Measurements from ENCODE around the gene BMP2K. TPM values are rescaled to one million over a fixed set of nuclear protein-coding genes. Genes with fewer than 3 reads are reported as not detected.
"Not testable (repeated sequence)": the region's sequence is repeated elsewhere in the genome, so short reads cannot be mapped to it uniquely, and the experiment has no call there.

The BMP2K gene
- total RNA-seq, 2 experiments from 2014 or later = 43.4 to 61.1 TPM

- DNase-seq (ENCODE audit: low spot score) = no peak
- Histone ChIP-seq H3K36me3 (ENCODE audit: insufficient read depth, low read length) (no peaks in the 10 kb centered on the region), H3K9me3 (ENCODE audit: low read length) (no peaks in the 10 kb centered on the region), H2AFZ (ENCODE audit: low read length) (no peak overlapping the region), H3K79me2 (ENCODE audit: insufficient read depth, low read depth, low read length) (no peaks in the 10 kb centered on the region), H3K4me2 (ENCODE audit: low read length) (no peak overlapping the region), H3K4me3 (ENCODE audit: low read depth, low read length, poor library complexity, severe bottlenecking) (no peak overlapping the region), H4K20me1 (ENCODE audit: insufficient read depth, low read length) (no peaks in the 10 kb centered on the region), H3K9me2 (ENCODE audit: insufficient read depth, low read length) (no peaks in the 10 kb centered on the region), H3K27ac (ENCODE audit: low read depth, low read length, poor library complexity, severe bottlenecking) (no peak overlapping the region), H3K4me1 (ENCODE audit: insufficient read depth, low read length, poor library complexity, severe bottlenecking) (no peaks in the 10 kb centered on the region)
- CTCF ChIA-PET (ENCODE audit: unreplicated experiment) = no interaction called here
- BruUV-seq (replicated peaks) = no TSS peak
- POLR2A ChIA-PET = no interaction called here
- TF ChIP-seq EZH2phosphoT487 (IDR thresholded peaks at IDR 0.05; ENCODE audit: borderline replicate concordance, low read depth, low read length) = no peak
- TF ChIP-seq, protein P1, sequence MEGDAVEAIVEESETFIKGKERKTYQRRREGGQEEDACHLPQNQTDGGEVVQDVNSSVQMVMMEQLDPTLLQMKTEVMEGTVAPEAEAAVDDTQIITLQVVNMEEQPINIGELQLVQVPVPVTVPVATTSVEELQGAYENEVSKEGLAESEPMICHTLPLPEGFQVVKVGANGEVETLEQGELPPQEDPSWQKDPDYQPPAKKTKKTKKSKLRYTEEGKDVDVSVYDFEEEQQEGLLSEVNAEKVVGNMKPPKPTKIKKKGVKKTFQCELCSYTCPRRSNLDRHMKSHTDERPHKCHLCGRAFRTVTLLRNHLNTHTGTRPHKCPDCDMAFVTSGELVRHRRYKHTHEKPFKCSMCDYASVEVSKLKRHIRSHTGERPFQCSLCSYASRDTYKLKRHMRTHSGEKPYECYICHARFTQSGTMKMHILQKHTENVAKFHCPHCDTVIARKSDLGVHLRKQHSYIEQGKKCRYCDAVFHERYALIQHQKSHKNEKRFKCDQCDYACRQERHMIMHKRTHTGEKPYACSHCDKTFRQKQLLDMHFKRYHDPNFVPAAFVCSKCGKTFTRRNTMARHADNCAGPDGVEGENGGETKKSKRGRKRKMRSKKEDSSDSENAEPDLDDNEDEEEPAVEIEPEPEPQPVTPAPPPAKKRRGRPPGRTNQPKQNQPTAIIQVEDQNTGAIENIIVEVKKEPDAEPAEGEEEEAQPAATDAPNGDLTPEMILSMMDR (conservative IDR thresholded peaks at IDR 0.05; ENCODE audit: low read length) = no peak
- intact Hi-C loops (cut with micrococcal nuclease; ENCODE audit: unreplicated experiment) = no loop called here
Measured at GRCh38 chr4:78904143-78904542, 128.0 kb downstream of the BMP2K start.

DNA sequence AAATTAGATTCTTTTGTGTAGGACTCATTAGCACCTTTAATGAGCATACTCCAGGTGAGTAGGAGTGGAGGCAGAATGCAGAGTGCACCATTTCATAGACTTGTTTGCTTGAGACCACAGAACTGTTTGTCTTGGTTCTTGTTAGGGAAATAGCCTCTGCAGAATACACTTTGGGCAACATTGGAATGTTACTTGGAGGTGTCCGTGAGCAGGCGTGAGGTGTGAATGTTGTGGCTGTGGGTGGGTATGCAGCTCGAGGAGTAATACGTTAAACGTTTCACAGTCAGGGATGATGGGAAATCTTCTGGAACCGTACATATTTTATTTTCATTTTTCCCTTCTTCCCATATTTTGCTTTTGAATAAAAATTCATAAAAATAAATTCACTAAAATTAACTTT, 131.5 kb downstream of the BMP2K start:
- Histone ChIP-seq H3K4me2 (ENCODE audit: low read length) (no peak overlapping the region), H4K20me1 (ENCODE audit: insufficient read depth, low read length) (no peaks in the 10 kb centered on the region), H3K27ac (ENCODE audit: low read depth, low read length, poor library complexity, severe bottlenecking) (no peak overlapping the region), H3K9me2 (ENCODE audit: insufficient read depth, low read length) (no peaks in the 10 kb centered on the region), H3K79me2 (ENCODE audit: insufficient read depth, low read depth, low read length) (no peaks in the 10 kb centered on the region), H3K9me3 (ENCODE audit: low read length) (no peaks in the 10 kb centered on the region), H3K36me3 (ENCODE audit: insufficient read depth, low read length) (peaks cover 23% of the 10 kb centered on the region; the same call in 1 of the 2 replicates), H2AFZ (ENCODE audit: low read length) (no peak overlapping the region), H3K4me1 (ENCODE audit: insufficient read depth, low read length, poor library complexity, severe bottlenecking) (no peaks in the 10 kb centered on the region), H3K4me3 (ENCODE audit: low read depth, low read length, poor library complexity, severe bottlenecking) (no peak overlapping the region)
- CTCF ChIA-PET (ENCODE audit: unreplicated experiment) = no interaction called here
- intact Hi-C loops (cut with micrococcal nuclease; ENCODE audit: unreplicated experiment) = no loop called here
- POLR2A ChIA-PET = interaction anchor here (0.6 kb wide), 1 partner anchor 1003 kb away, joined by 5 read pairs; no protein-coding TSS in a partner anchor
- DNase-seq (ENCODE audit: low spot score) = no peak
- TF ChIP-seq, protein P1 (conservative IDR thresholded peaks at IDR 0.05; ENCODE audit: low read length) = no peak
- no peak for TF ChIP-seq EZH2phosphoT487 (IDR thresholded peaks at IDR 0.05; ENCODE audit: borderline replicate concordance, low read depth, low read length)
- BruUV-seq (replicated peaks) = no TSS peak

DNA sequence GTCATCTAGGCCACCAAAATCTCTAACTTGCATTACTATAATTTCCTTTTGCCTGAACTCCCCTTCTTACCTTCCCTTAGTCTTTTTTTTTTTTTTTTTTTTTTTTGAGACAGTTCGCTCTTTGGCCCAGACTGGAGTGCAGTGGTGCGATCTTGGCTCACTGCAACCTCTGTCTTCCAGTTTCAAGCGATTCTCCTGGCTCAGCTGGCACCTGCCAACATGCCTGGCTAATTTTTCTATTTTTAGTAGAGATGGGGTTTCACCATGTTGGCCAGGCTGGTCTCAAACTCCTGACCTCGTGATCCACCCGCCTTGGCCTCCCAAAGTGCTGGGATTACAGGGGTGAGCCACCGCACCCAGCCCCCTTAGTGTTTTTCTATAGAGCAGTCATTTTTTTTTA, 132.8 kb downstream of the BMP2K start:
- DNase-seq (ENCODE audit: low spot score); H3K79me2 ChIP-seq (ENCODE audit: insufficient read depth, low read depth, low read length); H4K20me1 ChIP-seq (ENCODE audit: insufficient read depth, low read length); H3K4me2 ChIP-seq (ENCODE audit: low read length); intact Hi-C loops (cut with micrococcal nuclease; ENCODE audit: unreplicated experiment); H2AFZ ChIP-seq (ENCODE audit: low read length); H3K9me3 ChIP-seq (ENCODE audit: low read length); CTCF ChIA-PET (ENCODE audit: unreplicated experiment); BruUV-seq (replicated peaks); H3K9me2 ChIP-seq (ENCODE audit: insufficient read depth, low read length); H3K27ac ChIP-seq (ENCODE audit: low read depth, low read length, poor library complexity, severe bottlenecking); H3K4me1 ChIP-seq (ENCODE audit: insufficient read depth, low read length, poor library complexity, severe bottlenecking); H3K4me3 ChIP-seq (ENCODE audit: low read depth, low read length, poor library complexity, severe bottlenecking): not testable (repeated sequence)
- H3K36me3 ChIP-seq (ENCODE audit: insufficient read depth, low read length) = peaks cover 26% of the 10 kb centered on the region; the same call in 1 of the 2 replicates
- POLR2A ChIA-PET = interaction anchor here (1.3 kb wide), 1 partner anchor 13 kb away, joined by 5 read pairs; no protein-coding TSS in a partner anchor
